K562 (cell line): Measurements from ENCODE around the gene PYCR2. TPM values are rescaled to one million over a fixed set of nuclear protein-coding genes. Genes with fewer than 3 reads are reported as not detected.

Source experiments
- FOXK2 ChIP-seq, 2 experiments: fragments of 450-650 bp; IDR thresholded peaks in 1 of 2; conservative IDR thresholded peaks in 1 of 2; 2 replicates each; pipeline ENCODE4 v1.6.1; 2016; ENCODE audit warnings: low read depth in 2 of 2, mild to moderate bottlenecking in 1 of 2
- HSF4 ChIP-seq: fragments of 250-450 bp; sonication (Bioruptor Pico); IDR thresholded peaks from 2 replicates; pipeline ENCODE4 v2.1.2; 2022; ENCODE audit warnings: mild to moderate bottlenecking, moderate library complexity, borderline replicate concordance
- NR3C1 ChIP-seq: sonication (generic); formaldehyde crosslinking; IDR thresholded peaks from 2 replicates; pipeline ENCODE4 v1.8.1; 2022; ENCODE audit warnings: missing genetic modification reagents
- RBBP5 ChIP-seq: fragments of 200-600 bp; sonication (generic); IDR thresholded peaks from 2 replicates; pipeline ENCODE4 v1.6.1; 2012; ENCODE audit warnings: borderline replicate concordance, mild to moderate bottlenecking, low read length, control low read depth, inconsistent platforms; ENCODE audit not compliant: insufficient read depth, poor library complexity, severe bottlenecking
- RBFOX2 ChIP-seq: fragments of 200-400 bp; formaldehyde crosslinking; IDR thresholded peaks from 2 replicates; pipeline ENCODE4 v1.6.1; 2017; ENCODE audit warnings: low read depth, mild to moderate bottlenecking, low read length, moderate library complexity
- XRCC5 ChIP-seq: fragments of 200-400 bp; formaldehyde crosslinking; IDR thresholded peaks from 2 replicates; pipeline ENCODE4 v1.6.1; 2017; ENCODE audit warnings: low read depth, mild to moderate bottlenecking, low read length
- ZNF75A ChIP-seq: fragments of 450-650 bp; formaldehyde crosslinking; IDR thresholded peaks from 2 replicates; pipeline ENCODE4 v1.4.0; 2020; ENCODE audit warnings: mild to moderate bottlenecking
- ZNF79 ChIP-seq: fragments of 250-450 bp; sonication (Bioruptor Pico); IDR thresholded peaks from 2 replicates; pipeline ENCODE4 v1.4.0; 2020; ENCODE audit warnings: low read depth, mild to moderate bottlenecking, moderate library complexity
- polyA plus RNA-seq, 8 experiments: library from polyadenylated mRNA; depleted of rRNA in 4 of 8; stranded (reverse) in 5 of 8; unstranded in 3 of 8; fragments of >200 nt; fragmentation: Nextera tagmentation in 2 of 8; fragmentation: Illumina TruSeq in 1 of 8; extraction: Ambion mirVana in 2 of 8; extraction: Trizol in 1 of 8; gene quantifications; 2 replicates each; pipeline versions ENCODE4 v1.2.1 to v1.2.3, GENCODE V29; 2011 to 2014; ENCODE audit warnings: inconsistent platforms in 1 of 8, missing spikeins in 1 of 8
- total RNA-seq, 7 experiments: library from RNA; depleted of rRNA in 6 of 7; stranded (reverse); fragments of >200 nt in 6 of 7; fragmentation: Illumina TruSeq in 2 of 7; extraction: Trizol in 2 of 7; gene quantifications; 2 replicates each; pipeline versions ENCODE4 v1.2.1 to v1.2.3, GENCODE V29; 2011 to 2021; ENCODE audit warnings: low replicate concordance in 1 of 7
- TF ChIP-seq, protein P1 (sequence below): sonication (generic); formaldehyde crosslinking; IDR thresholded peaks from 2 replicates; pipeline ENCODE4 v1.8.1; 2023; ENCODE audit warnings: mild to moderate bottlenecking, missing genetic modification reagents
- TF ChIP-seq, protein P2 (sequence below): fragments of 450-650 bp; IDR thresholded peaks from 2 replicates; pipeline ENCODE4 v1.6.1; 2016
- TF ChIP-seq, protein P3 (sequence below): fragments of 200-600 bp; sonication (generic); IDR thresholded peaks from one replicate; pipeline ENCODE4 v1.6.1; 2012; ENCODE audit warnings: mild to moderate bottlenecking, low read depth, low read length, inconsistent platforms

Gene PYCR2
- total and polyA plus RNA-seq, 9 of the 15 experiments (the other 6 are each of a cell fraction or from before 2014, with no cell fraction given), result 5.5 to 219 (median 127) TPM

DNA sequence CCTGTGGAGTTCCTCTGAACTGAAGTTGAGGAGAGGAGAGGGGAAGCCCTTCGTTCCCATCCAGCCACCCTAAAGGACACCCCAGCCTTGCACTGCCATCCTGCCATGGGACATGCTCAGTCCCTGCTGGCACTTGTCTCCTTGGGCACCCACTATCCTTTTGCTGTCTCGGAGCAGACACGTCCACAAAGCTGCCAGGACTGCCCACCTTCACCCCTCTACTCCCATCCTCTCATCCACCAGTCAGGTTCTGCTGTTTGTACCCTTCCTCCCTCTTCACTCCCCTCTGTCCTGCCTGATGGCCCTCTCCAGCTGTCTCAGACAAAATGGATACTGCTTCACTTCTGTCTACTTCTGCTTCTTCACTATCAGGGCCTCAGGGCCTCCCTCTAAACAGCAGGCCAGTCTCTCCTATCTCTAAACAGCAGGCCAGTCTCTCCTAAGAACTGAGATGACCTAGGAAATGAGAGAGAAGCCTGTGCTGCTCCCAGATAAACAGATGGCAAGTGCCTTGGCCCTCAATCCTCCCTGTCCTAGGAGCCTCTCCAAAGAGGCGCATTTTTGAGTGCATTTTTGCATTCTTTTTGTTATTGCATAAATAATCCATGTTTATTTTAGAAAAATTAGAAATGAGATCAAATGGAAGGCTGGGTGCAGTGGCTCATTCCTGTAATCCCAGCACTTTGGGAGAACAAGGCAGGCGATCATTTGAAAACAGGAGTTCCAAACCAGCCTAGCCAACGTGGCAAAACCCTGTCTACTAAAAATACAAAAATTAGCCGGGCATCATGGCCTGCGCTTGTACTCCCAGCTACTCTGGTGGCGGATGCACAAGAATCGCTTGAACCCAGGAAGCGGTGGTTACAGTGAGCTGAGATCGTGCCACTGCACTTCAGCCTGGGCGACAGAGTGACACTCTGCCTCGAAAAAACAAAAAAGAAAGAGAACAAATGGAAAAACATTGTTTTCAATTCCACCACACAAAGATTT lies 4.4 kb upstream of the PYCR2 start (continued):
- TF ChIP-seq FOXK2 (conservative IDR thresholded peaks at IDR 0.05 in 1 of 2, IDR thresholded peaks at IDR 0.05 in 1 of 2; ENCODE audit: low read depth in 2 of 2) (peak; percentile 83 to 88), HSF4 (peak; percentile 27), NR3C1 (CRISPR knock-in tag) (no peak), ZNF79 (CRISPR knock-in tag) (peak; percentile 74), RBFOX2 (peak; percentile 54), XRCC5 (peak; percentile 92; the same call in 1 of the 2 replicates), ZNF75A (CRISPR knock-in tag) (0 out of 2 replicates have a peak, but pooled peaks have one; percentile 29), RBBP5 (peak; percentile 92)
- TF ChIP-seq, protein P1, sequence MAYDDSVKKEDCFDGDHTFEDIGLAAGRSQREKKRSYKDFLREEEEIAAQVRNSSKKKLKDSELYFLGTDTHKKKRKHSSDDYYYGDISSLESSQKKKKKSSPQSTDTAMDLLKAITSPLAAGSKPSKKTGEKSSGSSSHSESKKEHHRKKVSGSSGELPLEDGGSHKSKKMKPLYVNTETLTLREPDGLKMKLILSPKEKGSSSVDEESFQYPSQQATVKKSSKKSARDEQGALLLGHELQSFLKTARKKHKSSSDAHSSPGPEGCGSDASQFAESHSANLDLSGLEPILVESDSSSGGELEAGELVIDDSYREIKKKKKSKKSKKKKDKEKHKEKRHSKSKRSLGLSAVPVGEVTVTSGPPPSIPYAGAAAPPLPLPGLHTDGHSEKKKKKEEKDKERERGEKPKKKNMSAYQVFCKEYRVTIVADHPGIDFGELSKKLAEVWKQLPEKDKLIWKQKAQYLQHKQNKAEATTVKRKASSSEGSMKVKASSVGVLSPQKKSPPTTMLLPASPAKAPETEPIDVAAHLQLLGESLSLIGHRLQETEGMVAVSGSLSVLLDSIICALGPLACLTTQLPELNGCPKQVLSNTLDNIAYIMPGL, result no peak
- TF ChIP-seq, protein P2, sequence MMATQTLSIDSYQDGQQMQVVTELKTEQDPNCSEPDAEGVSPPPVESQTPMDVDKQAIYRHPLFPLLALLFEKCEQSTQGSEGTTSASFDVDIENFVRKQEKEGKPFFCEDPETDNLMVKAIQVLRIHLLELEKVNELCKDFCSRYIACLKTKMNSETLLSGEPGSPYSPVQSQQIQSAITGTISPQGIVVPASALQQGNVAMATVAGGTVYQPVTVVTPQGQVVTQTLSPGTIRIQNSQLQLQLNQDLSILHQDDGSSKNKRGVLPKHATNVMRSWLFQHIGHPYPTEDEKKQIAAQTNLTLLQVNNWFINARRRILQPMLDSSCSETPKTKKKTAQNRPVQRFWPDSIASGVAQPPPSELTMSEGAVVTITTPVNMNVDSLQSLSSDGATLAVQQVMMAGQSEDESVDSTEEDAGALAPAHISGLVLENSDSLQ, result peak; percentile 63
- TF ChIP-seq, protein P3, sequence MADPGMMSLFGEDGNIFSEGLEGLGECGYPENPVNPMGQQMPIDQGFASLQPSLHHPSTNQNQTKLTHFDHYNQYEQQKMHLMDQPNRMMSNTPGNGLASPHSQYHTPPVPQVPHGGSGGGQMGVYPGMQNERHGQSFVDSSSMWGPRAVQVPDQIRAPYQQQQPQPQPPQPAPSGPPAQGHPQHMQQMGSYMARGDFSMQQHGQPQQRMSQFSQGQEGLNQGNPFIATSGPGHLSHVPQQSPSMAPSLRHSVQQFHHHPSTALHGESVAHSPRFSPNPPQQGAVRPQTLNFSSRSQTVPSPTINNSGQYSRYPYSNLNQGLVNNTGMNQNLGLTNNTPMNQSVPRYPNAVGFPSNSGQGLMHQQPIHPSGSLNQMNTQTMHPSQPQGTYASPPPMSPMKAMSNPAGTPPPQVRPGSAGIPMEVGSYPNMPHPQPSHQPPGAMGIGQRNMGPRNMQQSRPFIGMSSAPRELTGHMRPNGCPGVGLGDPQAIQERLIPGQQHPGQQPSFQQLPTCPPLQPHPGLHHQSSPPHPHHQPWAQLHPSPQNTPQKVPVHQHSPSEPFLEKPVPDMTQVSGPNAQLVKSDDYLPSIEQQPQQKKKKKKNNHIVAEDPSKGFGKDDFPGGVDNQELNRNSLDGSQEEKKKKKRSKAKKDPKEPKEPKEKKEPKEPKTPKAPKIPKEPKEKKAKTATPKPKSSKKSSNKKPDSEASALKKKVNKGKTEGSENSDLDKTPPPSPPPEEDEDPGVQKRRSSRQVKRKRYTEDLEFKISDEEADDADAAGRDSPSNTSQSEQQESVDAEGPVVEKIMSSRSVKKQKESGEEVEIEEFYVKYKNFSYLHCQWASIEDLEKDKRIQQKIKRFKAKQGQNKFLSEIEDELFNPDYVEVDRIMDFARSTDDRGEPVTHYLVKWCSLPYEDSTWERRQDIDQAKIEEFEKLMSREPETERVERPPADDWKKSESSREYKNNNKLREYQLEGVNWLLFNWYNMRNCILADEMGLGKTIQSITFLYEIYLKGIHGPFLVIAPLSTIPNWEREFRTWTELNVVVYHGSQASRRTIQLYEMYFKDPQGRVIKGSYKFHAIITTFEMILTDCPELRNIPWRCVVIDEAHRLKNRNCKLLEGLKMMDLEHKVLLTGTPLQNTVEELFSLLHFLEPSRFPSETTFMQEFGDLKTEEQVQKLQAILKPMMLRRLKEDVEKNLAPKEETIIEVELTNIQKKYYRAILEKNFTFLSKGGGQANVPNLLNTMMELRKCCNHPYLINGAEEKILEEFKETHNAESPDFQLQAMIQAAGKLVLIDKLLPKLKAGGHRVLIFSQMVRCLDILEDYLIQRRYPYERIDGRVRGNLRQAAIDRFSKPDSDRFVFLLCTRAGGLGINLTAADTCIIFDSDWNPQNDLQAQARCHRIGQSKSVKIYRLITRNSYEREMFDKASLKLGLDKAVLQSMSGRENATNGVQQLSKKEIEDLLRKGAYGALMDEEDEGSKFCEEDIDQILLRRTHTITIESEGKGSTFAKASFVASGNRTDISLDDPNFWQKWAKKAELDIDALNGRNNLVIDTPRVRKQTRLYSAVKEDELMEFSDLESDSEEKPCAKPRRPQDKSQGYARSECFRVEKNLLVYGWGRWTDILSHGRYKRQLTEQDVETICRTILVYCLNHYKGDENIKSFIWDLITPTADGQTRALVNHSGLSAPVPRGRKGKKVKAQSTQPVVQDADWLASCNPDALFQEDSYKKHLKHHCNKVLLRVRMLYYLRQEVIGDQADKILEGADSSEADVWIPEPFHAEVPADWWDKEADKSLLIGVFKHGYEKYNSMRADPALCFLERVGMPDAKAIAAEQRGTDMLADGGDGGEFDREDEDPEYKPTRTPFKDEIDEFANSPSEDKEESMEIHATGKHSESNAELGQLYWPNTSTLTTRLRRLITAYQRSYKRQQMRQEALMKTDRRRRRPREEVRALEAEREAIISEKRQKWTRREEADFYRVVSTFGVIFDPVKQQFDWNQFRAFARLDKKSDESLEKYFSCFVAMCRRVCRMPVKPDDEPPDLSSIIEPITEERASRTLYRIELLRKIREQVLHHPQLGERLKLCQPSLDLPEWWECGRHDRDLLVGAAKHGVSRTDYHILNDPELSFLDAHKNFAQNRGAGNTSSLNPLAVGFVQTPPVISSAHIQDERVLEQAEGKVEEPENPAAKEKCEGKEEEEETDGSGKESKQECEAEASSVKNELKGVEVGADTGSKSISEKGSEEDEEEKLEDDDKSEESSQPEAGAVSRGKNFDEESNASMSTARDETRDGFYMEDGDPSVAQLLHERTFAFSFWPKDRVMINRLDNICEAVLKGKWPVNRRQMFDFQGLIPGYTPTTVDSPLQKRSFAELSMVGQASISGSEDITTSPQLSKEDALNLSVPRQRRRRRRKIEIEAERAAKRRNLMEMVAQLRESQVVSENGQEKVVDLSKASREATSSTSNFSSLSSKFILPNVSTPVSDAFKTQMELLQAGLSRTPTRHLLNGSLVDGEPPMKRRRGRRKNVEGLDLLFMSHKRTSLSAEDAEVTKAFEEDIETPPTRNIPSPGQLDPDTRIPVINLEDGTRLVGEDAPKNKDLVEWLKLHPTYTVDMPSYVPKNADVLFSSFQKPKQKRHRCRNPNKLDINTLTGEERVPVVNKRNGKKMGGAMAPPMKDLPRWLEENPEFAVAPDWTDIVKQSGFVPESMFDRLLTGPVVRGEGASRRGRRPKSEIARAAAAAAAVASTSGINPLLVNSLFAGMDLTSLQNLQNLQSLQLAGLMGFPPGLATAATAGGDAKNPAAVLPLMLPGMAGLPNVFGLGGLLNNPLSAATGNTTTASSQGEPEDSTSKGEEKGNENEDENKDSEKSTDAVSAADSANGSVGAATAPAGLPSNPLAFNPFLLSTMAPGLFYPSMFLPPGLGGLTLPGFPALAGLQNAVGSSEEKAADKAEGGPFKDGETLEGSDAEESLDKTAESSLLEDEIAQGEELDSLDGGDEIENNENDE, result no peak
